Caki2 (cell line): ENCODE results near the gene RASA3. TPM values are rescaled to one million over a fixed set of nuclear protein-coding genes. Genes with fewer than 3 reads are reported as not detected.

Experiments used
- total RNA-seq: library from RNA; depleted of rRNA; stranded (reverse); fragments of >200 nt; shearing (Covaris generic); gene quantifications from 2 replicates; pipeline ENCODE4 v1.2.3, GENCODE V29; 2014; ENCODE audit warnings: low replicate concordance; rRNA removed

The RASA3 gene
- total RNA-seq, 1 experiment from 2014 or later: 11.5 TPM

Other genes starting within 250 kb of the RASA3 start
- gene C13orf46, start 158.5 kb downstream of the RASA3 start, total RNA-seq: not detected in 2 replicates
- not detected in 2 replicates for gene CFAP97D2, start 46.6 kb upstream of the RASA3 start, total RNA-seq
- 34.5 and 41.8 TPM in 2 replicates for gene CDC16, start 102.3 kb upstream of the RASA3 start, total RNA-seq
- 8.2 and 14.0 TPM in 2 replicates for gene UPF3A, start 149.0 kb upstream of the RASA3 start, total RNA-seq
- 27.0 and 56.0 TPM in 2 replicates for gene CHAMP1, start 181.9 kb upstream of the RASA3 start, total RNA-seq